HG03039 (cell line): Measurements from ENCODE around the gene HOMER3.

Source experiments
- ATAC-seq: cut with Tn5 transposase; IDR thresholded peaks from one replicate; pipeline ENCODE4 v1.9.1; 2021; ENCODE audit warnings: mild to moderate bottlenecking, moderate library complexity; ENCODE audit not compliant: unreplicated experiment

Gene HOMER3

DNA sequence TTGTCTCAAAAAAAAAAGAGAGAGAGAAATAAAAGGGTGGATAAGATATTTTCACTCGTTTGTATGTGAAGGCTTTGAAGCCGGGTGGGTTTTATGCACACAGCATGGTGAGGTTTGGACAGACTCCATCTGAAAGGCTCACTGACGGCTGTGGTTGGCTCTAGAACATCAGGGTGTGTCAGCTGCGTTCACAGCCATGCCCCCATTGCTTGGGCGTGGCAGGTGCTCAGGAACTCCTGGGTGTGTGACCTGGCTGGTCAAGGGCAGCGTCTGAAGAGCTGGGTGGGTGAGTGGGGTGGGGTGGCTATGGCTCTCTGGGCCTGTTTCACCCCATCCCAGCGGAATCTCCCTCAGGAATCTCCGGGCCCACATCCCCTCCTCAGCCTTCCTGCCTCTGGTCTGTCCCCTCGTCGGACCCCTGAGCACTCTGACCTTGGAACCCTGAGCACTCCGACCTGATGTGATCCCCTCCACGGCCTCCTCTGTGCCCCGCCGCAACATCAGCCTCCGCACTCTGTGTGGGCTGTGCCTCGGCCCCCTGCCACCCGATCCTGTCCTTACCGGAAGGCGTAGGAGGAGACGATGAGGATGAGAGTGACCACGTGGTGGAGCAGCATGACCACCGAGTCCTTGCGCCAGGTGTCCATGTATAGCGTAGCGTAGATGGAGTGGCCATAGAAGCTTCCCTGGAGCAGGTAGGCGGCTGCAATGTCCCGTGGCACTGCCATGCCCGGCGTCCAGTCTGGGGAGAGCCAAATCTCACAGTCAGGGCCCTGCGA lies 57.3 kb downstream of the HOMER3 start:
- ATAC-seq: no peak

DNA sequence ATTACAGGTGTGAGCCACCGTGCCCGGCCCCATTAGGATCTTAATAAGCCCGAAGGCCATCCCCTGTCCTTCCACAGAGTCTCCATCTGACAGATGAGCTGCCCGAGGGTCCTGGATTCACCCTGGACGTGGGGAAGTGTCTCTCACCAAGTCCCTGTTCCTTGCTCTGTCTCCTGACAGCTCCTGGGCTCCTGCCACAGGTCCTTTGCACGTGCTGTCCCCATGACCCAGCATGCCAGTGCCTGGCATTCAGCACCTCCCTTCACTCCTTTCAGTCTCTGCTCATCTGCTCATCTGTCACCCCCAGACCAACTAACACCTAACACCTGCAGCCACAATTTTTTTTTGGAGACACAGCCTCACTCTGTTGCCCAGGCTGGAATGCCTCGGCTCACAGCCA lies 59.5 kb downstream of the HOMER3 start:
- no peak for ATAC-seq

DNA sequence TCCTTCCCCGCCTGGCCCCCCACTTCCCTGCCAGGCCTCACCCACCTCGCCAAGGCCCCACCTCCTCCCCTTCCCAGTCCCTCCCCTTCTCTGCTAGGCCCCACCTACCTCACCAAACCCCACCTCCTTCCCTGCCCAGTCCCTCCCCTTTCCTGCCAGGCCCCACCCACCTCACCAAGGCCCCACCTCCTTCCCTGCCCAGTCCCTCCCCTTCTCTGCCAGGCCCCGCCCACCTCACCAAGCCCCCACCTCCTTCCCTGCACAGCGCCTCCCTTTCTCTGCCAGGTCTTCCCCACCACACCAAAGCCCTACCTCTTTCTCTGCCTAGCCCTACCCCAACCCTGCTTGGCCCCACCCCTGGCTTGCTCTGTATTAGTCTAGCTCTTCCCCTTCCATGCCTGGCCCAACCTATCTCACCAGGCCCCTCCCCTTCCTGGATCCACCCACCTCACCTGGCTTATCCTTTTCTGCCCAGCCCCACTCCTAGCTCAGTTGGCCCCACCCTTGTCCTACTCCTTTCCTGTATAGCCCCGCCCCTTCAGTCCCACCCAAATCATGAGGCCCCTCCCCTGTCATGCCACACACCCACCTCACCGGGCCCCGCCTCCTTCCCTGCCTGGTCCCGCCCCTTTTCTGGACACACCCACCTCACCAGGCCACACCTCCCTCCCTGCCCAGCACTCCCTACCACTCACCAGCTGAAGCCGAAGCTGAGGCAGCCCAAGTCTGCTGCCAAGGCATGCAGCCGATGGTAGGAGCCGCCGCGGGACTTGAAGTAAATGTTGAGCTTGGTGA lies 61.2 kb downstream of the HOMER3 start:
- no peak for ATAC-seq
